Measurements from ENCODE around the gene ADAM19.

The ADAM19 gene

DNA sequence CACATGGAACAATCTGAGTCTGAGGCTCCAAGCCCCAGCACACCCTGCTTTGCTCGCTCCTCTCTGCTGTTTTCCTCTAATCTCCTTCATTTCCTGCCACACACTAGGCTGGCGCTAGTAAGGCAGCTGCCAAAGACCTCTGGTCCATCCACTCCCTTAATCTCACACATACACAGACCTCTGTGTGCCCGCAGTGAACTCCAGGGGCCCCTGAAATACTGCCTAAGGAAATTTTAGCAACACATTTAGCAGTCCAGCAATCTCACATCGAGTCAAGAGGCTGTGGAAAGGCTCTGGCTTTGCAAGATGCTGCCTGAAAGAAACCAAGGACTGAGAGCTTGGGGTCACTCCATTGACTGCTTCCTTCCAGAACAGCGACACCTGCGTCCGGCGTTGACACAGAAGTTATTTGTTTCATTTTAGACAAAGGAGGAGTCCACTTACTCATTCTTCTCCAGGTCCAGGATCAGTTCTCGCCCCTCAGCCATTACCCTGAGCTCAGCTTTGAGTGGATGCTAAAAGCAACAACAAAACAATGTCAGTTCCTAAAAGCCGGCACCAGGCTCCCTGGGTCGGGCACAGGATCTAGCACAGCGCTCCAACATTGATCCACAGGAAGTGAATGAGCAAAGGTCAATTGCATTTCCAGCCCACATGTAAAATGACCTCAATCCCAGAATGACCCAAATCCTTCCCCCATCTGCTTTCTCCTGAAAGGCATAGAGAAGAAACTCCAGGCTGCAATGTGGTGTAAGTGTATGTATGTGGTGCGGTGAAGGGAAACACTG is 11.5 kb downstream of the ADAM19 start:
- no peak for DNase-seq (ENCODE audit: low read depth in 2 of 3, low spot score in 2 of 3)

DNA sequence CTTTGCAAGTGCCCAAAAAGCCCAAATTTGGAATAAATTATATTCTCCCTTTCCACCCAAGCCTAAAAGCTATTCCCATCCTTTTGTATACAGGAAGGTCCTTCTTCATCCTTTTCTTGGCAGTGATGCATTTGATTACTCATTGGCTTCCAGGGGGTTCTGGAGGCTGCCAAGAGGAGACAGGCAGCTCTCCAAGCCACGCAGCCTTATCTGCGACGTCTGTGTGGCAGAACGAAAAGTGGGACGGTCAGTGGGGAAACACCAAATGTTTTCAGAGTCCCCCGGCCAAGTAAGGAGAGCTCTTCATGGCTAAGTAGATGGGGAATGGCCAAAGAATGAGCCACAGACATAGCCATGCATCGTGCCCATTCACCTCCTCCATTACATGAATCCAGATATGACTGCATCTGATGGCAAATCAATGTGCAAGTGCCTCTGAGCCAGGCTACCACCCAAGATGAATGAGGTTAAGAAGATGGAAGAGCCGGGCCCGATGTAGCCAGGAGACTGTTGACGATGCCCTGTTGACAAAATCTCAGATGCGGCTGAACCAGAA is 12.1 kb downstream of the ADAM19 start:
- DNase-seq (ENCODE audit: low read depth in 2 of 3, low spot score in 2 of 3), result no peak

DNA sequence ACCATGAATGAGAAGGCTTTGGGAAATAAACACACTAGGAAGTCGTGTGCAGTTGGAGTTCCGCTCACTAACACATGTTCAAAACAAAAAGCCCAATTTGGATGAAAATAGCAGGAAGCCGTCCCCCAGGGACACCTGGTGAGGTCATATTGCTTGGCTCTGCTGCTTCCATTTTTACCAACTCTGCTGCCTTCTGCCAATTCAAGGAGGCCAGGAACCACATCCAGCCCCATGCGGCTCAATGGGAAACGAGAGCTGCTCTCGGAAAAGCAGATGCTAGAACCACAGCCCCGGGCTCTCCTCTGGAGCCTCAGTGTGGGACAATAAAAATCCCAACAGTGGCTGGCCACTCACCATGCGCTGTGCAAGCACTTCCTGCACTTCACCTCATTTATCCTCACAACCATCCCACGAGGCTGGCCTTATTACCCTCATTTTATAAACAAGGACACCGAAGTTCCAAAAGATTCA is 13.4 kb downstream of the ADAM19 start:
- no peak for DNase-seq (ENCODE audit: low read depth in 2 of 3, low spot score in 2 of 3)

DNA sequence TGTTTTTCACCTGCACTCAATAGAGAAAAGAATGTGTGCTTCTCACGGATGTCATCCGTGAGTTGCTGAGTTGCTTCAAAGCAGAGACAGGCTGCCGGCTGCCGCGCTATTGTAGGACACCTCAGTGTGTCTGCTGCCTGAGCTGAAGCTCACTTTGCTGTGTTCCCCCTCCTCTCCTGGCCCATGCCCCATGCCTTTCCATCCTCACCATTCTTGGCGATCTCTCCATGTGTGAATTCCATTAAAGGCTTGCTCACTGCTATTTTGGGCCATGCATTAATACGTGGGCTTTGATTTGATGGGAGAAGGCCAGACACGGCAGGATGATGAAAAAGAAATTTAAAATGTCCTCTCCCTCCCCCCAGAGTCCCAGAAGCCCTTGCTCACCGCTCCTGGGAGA is 14.5 kb downstream of the ADAM19 start:
- DNase-seq (ENCODE audit: low read depth in 2 of 3, low spot score in 2 of 3), result no peak

DNA sequence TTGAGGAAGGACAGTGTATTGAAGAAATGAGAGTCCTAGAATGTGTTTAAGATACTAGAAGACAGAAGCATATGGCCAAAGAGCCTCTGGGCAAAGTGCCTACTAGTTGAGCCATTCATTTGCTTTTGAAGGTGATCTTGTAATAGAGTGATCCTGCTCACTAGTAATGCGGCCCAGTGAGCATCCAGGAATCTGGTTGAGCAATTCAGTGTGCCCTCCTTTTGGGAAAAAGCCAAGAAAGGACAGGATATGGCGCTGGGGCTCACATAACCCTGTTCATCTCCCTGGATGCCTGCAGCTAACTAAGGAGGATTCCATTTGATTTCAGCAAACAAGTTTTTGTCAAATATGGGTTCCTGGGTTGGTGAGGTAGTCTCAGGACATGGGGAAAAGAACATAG is 16.3 kb downstream of the ADAM19 start:
- DNase-seq (ENCODE audit: low read depth in 2 of 3, low spot score in 2 of 3), result no peak

DNA sequence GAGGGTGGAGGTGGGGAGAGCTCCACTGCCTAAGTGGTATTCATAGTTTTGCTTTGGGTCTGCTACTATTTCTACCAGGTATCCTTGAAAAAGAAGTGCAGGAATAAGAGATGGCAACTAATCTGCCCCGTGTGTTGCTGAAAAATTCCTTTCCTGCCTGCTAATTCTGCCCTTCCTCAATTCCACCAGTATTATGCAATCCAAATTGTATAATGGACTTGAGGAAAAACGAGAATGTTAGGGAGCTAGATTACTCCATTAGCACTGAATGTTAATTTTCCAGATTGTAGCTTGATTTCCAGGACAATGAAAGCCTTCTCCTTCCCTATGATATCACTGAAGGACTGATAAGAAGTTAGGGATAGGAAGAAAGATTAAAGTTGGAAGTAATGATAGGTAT is 16.9 kb downstream of the ADAM19 start:
- DNase-seq (ENCODE audit: low read depth in 2 of 3, low spot score in 2 of 3), result no peak

DNA sequence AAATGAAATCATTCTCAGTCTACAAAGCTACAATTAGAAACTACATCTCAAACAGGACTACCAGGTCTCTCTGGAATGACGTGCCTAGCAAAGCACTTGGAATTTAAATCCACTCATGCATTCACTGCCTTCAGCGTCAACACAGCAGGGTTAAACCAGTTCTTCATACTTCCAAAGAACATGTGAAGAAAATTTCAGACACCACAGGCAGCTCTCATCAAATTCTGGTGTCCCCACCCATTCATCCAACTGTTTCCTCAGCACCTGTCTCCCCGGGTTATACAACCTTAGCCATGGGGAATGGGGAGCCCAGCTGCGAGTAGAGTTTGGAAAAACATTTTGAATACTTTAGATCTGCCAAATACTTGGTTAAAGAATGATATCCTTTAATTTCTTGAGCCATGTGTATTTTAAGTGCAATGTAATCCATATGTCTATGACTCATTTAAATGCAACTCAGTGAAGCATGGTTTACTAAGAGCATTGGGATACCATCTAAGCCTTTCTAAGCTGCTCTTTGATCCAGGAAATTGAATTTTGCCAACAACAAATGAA is 17.5 kb downstream of the ADAM19 start:
- DNase-seq (ENCODE audit: low read depth in 2 of 3, low spot score in 2 of 3), result no peak

DNA sequence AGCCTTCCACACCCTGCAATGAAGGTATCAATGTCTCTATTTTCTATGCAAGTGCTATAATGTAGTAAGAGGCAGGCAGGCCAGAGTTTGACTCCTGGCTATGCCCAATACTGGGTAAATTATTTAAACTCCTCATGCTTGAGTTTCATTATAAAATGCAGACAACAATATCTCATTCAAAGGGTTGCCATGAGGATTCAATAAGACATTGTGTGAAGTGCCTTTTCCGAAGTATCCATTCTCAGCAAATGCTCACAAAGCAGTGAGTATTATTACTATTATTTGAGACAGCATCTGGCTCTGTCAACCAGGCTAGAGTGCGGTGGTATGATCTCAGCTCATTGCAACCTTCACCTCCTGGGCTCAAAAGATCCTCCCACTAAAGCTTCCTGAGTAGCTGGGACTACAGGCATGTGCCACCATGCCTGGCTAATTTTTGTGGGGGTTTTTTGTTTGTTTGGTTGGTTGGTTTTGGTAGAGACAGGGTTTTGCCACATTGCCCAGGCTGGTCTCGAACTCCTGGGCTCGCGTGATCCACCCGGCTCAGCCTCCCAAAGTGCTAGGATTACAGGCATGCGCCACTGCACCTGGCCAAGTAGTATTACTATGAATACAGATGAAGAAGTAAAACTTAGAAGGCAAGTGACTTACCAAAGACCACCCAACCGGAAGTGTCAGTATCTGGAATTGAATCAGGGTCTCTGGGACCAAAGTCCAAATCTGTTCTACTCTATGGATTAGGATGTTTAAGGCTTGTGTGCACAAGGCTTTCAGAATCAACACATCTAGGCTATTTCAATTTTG is 18.8 kb downstream of the ADAM19 start:
- DNase-seq (ENCODE audit: low read depth in 2 of 3, low spot score in 2 of 3), result no peak

DNA sequence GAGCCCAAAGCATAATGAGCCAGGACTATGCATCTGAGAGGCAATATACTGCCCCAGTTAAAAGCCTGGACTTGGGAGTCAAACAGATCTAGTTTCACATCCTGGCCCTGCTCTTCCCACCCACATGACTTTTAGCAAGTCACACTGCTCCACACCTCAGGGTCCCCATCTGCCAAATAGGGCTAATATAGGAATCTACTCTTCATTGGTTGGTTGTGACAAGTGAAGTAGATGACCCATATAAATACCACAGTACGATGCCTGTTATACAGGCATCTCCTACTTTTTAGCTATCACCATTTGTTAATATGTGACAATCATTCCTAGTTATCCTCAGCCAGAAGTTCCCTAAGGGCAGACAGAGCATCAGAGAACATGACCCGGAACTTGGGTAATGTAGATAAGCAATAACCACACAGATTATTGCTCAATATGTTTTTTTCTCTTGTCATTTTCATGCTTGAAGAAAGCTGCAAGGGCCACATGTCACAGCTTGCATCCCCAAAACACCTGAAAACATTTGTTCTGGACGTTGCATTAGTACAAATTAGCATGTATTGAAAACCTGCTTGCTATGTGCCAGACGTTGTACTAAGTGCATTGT is 20.4 kb downstream of the ADAM19 start:
- no peak for DNase-seq (ENCODE audit: low read depth in 2 of 3, low spot score in 2 of 3)

DNA sequence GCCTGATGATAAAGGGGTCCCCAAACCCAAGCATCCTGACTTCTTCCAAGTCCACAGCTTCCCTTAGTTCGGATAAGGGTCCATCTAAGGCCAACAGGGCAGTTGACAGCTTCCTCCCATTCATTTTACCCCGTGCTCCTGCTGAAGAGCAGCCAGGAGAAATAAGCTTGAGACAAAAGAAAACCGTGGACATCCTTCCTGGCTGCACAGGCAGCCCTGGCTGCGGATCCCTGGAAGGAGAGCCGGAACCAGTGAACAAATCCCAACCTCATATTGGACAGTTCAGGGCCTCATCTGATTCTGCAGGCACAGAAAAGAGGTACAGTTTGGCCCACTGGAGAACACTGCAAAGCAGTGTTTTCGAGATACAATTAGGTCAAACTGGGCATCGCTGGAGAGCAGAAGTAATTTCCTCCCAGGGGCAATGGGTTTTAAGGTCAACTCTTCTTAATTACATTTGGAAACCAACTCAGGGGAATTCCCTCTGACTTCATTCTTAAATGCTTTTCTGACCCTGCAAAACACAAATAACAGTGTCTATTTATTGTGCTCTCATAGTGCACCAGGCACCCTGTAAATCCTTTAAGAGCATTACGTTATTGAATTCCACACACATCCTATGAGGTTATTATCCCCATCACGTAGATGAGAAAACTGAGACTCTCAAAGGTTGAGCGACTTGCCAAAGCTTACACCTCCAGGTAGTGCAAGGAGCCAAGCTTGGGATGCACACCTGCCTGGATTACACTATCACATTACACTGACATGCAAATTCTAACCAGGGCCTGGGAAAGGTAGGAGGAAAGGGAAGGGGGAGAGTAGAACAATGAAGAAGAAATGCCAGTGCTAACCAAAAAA is 21.2 kb downstream of the ADAM19 start:
- no peak for DNase-seq (ENCODE audit: low read depth in 2 of 3, low spot score in 2 of 3)

DNA sequence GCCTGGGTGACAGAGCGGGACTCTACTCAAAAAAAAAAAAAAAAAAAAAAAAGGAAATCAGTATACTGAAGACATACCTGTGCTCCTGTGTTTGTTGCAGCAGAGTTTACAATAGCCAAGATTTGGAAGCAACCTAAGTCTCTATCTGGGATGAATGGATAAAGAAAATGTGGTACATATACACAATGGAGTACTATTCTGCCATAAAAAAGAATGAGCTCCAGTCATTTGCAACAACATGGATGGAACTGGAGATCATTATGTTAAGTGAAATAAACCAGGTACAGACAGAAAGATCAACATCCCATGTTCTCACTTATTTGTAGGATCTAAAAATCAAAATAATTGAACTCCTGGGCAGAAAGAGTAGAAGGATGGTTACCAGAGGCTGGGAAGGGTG is 22.9 kb downstream of the ADAM19 start:
- no peak for DNase-seq (ENCODE audit: low read depth in 2 of 3, low spot score in 2 of 3)

DNA sequence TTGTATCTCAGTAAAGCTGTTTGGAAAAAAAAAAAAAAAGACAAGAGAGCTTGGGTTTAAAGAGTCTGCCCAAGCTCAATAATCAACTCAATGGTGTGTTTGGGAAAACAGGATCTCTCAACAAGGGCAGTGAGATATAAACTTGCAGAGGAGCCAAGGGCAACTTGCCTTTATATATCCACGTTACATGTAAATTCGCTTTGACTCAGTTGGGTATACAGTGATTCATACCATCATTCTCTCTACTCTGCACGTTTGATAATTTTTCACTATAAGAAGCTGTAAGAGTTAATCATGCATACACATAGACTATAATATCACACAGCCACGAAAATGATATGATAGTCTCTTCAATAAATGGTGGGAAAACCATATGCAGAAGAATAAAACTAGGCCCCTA is 24.9 kb downstream of the ADAM19 start:
- no peak for DNase-seq (ENCODE audit: low read depth in 2 of 3, low spot score in 2 of 3)

DNA sequence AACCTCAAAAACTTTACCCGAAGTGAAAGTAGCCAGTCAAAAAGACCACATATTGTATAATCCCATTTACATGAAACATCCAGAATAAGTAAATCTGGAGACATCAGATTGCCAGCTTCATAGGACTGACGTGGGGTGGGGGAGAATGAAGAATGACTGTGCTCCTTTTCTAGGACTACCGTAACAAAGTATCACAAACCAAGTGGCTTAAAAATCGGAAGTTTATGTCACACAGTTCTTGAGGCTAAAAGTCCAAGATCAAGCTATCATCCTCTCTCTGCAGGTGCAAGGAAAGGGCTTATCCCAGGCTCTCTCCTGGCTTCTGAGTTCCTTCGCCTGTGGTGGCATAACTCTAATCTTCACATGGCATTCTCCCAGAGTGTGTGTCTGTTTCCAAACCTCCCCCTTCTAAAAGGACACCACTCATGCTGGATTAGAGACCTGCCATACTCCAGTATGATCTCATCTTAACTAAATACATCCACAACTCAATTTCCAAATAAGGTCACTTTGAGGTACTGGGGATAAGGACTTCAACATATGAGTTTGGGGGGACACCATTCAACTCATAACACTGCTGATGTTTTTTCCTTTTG is 25.5 kb downstream of the ADAM19 start:
- DNase-seq (ENCODE audit: low read depth in 2 of 3, low spot score in 2 of 3), result no peak

DNA sequence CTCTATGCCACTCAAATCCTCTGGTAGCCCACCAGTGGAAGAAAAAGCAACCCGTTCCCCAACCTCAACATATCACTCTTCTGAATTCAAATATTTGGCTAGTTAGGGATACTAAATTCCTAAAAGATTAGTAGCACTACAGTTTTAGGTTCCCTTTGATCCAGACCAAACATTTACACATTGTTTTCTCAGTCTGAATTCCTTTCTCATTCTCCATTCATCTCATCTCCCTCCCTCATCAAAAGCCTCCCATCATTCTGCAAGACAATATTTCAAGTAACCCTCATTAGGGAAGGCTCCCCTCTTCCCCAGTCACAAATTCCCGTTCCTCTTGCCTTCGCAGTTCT is 26.3 kb downstream of the ADAM19 start:
- no peak for DNase-seq (ENCODE audit: low read depth in 2 of 3, low spot score in 2 of 3)

DNA sequence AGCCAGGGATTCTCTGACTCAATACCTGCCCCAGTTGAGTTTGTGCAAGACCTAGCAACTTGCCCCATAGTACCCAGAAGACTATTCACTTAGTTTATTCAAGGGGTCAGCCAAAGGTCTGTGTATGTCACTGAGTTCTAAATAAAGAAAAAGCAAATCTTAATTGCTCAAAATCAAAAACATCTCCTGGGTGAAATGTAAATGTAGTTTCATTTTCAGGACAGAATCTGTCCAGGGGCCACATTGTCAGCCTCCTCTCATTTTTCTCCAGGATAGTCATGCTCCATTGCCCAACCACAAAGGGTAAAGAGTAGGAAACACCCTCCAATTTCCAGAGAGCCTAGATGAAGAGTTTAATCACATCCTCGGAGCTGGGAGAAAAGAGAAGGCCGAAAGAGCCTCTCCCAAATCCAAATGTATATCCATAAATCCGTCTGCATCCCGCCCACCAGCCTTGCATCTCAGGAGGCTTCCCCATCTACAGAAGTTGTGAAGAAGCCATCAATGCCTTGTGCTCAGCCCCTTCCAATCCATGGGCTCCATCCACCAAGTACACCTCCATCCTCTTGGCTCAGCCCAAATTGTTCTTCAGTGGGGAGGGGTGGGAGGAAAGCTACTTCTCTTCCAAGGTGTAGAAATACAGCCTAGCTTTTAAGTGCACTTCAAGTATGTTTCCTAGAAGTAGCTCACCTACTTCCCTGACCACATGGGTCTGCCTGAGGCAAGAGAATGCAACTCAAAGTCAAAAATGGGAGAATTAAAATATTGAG is 26.9 kb downstream of the ADAM19 start:
- DNase-seq (ENCODE audit: low read depth in 2 of 3, low spot score in 2 of 3), result no peak

DNA sequence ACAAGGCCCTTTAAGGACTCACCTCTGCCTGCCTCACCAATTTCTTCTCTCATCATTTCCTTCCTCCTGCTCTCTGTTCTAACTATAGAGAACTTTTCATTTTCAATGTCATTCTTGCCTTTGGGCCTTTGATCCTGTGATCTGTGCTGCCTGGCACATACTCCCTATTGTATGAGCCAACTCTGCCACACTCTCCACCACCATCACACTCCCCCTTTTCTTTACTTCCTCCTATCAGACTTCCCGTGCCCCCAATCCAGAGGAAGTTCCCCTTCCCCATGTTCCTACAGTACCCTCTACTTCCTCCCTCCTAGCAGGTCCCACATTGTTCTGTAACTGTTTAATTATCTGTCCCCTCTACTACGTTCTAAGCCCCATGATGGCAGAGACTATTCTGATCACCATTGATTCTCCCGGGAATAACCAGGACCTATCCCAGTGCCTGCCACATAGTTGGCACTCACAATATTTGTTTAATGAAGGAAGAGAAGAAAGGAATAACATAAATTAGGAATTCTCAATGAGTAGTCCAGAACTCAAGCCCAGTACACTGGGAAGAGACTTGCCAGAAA is 27.5 kb downstream of the ADAM19 start:
- DNase-seq (ENCODE audit: low read depth in 2 of 3, low spot score in 2 of 3), result no peak

DNA sequence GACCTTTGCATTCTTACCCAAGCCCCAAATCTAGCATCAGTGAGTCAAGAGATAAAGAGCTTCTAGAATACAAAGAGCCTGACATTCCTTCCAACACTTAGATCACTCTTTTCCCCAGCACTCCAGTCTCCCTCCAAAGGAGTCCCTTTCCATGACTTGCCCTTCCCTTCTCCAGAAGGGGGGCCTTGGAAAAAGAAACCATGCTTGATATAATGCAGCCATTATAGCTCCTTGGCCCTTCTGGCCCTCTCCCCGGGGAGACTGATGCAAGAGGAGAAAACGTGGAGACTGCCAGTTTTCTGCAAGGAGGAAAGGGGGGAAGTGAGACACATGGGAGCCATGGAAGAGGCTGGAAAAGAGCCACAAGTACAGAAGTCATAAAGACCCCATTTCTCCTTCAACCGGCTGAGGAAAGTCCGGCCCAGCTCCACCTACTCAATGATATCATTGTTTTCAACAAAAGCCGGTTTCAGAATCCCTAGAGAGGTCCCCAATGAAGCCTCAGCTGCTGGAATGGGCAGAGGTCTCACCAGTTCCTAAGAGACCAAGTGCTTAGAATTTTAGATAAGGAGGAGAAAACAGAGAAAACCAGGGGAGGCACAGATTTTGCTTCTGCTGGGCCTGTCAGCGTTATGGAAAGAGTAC is 29.0 kb downstream of the ADAM19 start:
- no peak for DNase-seq (ENCODE audit: low read depth in 2 of 3, low spot score in 2 of 3)

DNA sequence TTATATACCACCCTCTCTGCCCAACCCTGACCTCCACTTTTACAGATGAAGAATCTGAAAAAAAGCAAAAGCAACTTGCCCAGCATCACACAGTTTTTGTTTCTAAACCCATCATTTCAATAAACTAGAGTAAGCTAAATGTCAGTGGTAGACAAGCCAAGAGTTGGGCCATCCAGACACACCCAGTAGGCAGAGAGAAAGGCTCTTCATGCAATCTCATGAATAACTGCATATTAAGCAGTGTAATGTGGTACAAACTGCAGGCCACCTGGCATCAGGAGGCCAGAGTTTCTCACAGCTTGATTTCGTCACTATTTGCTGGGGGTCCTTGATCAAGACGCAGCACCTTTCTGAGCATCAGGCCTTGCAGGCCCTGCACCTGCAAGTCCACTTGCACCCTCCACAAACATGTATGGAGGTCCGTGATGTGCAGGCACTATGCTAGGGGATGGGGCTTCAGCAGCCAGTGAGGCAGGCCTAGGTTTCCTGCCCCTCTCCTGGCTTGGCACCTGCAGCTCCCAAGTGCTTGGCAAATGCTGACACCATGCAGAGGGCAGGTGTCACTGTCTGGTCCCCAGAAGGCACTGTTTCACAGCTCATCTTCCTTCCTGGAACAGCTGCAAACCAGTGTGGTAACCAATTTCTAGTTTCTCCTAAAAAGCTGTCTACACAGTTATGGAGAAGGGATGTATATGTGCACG is 29.8 kb downstream of the ADAM19 start:
- DNase-seq (ENCODE audit: low read depth in 2 of 3, low spot score in 2 of 3), result no peak

Measured in activated CD8-positive, alpha-beta memory T cell treated with anti-CD3 and anti-CD28 coated beads for 48 hours (primary cell).